ENCODE results near the gene EIF2AK3.

- TF ChIP-seq POLR2A (IDR thresholded peaks at IDR 0.05; ENCODE audit: low read depth), result no peak
- no peak for TF ChIP-seq CTCF (IDR thresholded peaks at IDR 0.05)
- no peak for TF ChIP-seq POLR2AphosphoS5 (IDR thresholded peaks at IDR 0.05)
- TF ChIP-seq EP300 (IDR thresholded peaks at IDR 0.05), result no peak
These were observed 29.4 kb upstream of the EIF2AK3 start for GRCh38 chr2:88656690-88657089.
